NCI-H510A (cell line): ENCODE measurements around the gene MYO19.
"Not testable (repeated sequence)": the region's sequence is repeated elsewhere in the genome, so short reads cannot be mapped to it uniquely, and the experiment has no call there.

Experiments
- DNase-seq: peaks from one replicate; lab custom pipeline; 2025; lab: John Stamatoyannopoulos, UW

The MYO19 gene

GRCh38 chr17:36501351-36501750 is 33.3 kb downstream of the MYO19 start:
- no peak for DNase-seq

DNA sequence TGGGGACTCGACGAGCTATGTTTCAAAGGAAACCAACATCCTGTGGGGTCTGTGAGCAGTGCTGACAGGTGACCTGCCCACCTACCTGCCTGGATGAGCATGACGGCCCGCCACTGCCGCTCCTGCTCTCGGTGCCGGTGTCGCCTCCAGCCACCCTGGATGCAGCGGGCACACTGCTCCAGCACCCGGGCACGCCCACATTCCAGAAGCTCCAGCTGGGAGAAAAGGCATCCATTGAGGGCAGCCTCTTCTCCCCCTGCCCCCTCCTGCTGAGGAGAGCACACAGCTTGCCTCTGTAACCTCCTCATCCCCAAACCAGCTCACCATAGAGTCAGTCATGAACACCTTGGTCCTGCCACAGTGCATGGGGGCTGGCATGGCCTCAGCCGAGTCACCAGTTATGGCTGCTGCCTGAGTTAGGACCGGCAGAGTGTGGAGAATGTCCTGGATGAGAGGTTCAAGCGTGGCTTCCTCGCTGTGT is 33.9 kb downstream of the MYO19 start:
- no peak for DNase-seq

- no peak for DNase-seq
Measured at GRCh38 chr17:36498560-36499300, 35.9 kb downstream of the MYO19 start.

GRCh38 chr17:36498155-36498554 is 36.5 kb downstream of the MYO19 start:
- no peak for DNase-seq

DNA sequence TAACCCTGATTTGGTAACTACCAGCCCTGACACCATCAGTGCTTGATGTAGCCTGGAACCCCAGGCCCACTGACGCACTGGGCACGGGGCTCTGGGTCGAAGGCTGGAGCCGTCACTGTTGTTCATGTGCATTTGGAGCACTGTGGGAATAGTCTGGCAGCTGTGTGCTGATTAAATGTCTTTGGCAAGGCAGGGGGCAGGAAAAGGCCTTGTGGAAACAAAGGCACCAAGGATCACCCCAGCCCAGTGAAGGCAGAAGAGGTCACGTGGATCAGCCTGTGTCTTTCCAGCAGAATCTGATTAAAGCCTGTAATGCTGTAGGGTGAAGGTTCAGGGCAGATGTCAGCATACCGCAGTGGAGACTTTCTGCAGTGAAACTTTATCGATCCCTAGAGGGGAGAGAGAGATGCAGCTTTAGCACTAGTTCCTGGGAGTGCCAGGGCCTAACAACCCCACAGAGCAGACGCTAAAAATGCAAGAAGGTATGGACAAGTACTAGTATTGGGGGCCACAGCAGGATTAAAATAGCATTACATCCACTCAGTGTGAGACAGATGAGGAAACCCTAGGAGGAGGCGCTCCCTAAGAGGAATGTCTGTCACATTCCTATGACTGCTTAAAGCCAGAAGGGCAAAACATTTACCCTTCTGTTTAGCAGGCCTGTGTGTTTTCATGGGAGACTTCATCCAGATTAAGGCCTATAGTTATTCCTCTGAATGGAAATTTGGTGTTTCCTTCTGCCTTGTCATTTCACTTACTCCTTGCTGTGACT is 38.5 kb downstream of the MYO19 start:
- DNase-seq = no peak

DNA sequence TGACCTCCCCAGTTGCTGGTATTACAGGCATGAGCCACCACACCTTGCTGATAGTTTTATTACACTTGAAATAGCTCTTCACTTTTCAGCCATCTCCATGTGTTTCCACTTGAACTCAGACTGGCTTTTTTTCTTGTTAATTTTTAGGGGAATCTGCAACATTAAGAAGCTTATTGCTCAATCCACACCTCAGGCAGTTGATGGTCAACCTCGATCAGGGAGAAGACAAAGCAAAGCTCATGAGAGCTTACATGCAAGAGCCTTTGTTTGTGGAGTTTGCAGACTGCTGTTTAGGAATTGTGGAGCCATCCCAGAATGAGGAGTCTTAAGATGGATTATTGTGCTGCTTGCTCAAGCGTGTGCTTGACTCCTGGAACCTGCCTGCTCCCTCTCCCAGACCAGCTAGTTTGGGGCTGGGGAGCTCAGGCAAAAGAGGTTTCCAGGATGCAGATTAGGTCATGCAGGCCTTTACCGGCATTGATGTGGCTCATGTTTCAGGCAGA is 39.5 kb downstream of the MYO19 start:
- no peak for DNase-seq

GRCh38 chr17:36494674-36495073 is 40.0 kb downstream of the MYO19 start:
- DNase-seq = no peak

DNA sequence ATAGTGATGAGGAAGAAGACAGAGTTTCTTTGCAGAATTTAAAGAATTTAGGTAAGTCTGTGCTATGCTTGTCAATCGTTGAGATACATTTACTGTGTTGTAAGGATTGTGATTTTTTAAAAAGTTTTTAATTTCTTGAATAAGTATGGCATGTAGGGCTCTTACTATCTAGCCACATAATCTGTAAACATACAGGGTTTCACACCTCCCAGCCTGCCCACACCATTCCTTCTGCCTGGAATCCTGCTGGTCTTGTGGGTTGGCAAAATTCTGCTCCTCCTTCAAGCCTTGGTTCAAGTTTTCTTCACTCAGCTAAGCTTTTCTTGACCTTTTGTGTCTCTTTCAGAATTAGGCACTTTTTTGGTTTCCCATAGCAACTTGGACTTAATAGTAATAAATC is 40.7 kb downstream of the MYO19 start:
- DNase-seq = no peak

GRCh38 chr17:36486204-36487194 is 48.2 kb downstream of the MYO19 start, which contains the start of gene ZNHIT3:
TSS of gene ZNHIT3 (plus strand) at chr17:36486681. CDS start at chr17:36486700, 19 bp downstream.
- DNase-seq = peak; percentile 95

GRCh38 chr17:36485805-36486203 is 48.9 kb downstream of the MYO19 start:
- no peak for DNase-seq

DNA sequence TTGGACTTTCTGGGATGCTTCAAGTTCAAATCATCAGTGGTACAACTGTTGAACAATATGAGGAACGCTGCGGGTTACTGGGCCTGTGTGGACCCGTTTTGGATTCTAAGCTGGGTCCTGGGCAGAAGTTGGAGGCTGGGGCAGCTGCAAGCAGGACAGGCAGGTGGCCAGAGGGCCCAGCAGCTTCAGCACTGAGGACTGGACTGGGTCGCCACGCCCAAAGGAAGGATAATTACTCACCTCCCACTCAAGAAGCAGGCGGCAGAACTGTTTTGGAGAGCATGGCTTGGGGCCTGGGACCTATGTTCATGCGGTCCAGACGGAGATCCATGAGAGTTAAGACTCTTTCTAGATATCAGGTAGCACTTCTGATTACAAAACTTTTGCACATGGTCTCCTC is 49.6 kb downstream of the MYO19 start:
- DNase-seq = no peak

- not testable (repeated sequence) for DNase-seq
Measured at GRCh38 chr17:36484021-36484420, 50.6 kb downstream of the MYO19 start.

- DNase-seq = peak; percentile 42
Measured at GRCh38 chr17:36482611-36483504, 51.8 kb downstream of the MYO19 start.

- no peak for DNase-seq
Measured at GRCh38 chr17:36481829-36482228, 52.8 kb downstream of the MYO19 start.

GRCh38 chr17:36475346-36475970 is 59.2 kb downstream of the MYO19 start:
- no peak for DNase-seq

GRCh38 chr17:36474571-36474970 is 60.1 kb downstream of the MYO19 start:
- DNase-seq = no peak

DNA sequence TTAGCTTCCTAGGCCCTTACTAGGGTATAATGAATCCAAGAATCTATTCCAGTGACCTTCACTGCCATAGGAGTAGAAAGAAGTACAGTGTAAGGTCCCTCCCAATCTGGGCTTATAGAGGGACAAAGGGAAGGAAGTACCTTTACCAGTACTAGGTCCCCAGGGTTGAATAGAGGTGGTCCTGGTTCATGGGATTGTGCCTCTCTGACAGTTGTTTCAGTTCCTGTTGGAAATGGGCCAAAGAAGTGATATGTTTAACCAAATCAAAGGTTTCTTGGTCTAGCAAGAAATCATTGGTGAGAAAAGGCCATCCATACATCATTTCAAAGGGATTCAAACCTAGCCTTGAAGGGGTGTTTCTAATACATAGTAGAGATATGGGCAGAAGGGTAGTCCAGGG is 64.2 kb downstream of the MYO19 start:
- DNase-seq = no peak

DNA sequence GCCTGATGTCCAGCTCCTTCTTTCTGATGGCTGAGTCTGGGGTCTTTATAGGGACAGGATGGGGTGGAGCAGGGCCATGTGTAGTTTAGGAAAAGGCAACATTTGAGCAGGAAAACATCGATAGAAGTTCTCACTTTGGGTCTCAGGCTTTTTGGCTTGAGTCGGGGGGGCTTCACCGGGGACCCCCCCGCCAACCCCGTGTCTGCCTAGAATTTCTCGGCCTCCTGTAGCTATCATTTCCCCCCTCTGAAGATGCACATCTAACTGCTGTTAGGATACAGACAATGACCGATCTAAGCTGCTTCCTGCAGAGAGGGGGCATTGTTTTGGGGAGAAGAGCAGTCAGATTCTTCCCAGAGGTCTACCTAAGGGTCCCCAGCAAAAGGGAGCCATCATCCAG is 64.9 kb downstream of the MYO19 start:
- DNase-seq = no peak

DNA sequence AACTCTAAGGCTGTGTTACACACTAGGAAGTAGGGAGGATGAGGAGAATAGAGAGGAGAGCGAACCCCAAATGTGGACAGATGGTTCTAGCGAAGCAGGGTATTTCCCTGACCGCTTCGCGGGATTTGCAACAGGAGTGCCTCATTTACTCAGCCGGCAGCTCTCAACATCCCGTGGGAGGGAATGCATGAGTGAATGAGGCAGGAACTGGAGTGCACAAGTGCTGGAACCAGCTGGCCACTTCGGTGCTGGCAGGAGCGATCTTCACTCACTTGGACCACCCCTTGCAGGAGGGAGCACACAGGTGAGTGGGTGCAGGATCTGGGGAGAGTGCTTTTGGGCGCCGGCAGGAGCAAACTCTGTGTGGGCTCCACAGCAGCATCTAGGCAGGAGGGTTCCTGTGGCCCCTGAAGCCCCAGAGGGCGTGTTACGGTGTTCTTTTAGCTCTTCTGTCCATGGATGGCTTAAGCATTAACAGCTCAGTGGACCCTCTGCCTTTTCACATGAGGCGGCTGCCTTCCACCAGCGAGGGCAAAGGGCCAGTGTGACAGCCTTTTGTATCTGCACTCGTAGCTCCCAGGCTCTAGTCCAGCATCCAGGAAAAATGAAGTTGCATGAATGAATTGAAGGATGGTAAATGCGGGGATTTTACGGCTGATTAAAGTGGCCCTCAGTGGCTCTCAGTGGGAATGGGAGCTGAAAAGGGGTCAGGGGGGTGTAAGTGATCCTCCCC is 65.6 kb downstream of the MYO19 start:
- no peak for DNase-seq

- no peak for DNase-seq
Measured at GRCh38 chr17:36464765-36465088, 69.9 kb downstream of the MYO19 start.
